CD14-positive monocyte (primary cell): ENCODE data around the gene PLD1. TPM values are rescaled to one million over a fixed set of nuclear protein-coding genes. Genes with fewer than 3 reads are reported as not detected.

Experiments used
- DNase-seq, 3 donors: peaks; one replicate each; pipeline ENCODE4 v3.0.0-alpha.2; 2011 to 2022
- H2AFZ ChIP-seq: 2 replicates; pipeline ENCODE4 v1.6.0; 2012; ENCODE audit warnings: mild to moderate bottlenecking, low read depth, low read length, inconsistent platforms; ENCODE audit not compliant: insufficient read depth, poor library complexity, severe bottlenecking
- H3K27ac ChIP-seq, 2 donors: 1 replicate in 1 of 2; 2 replicates in 1 of 2; pipeline ENCODE4 v1.5.1; 2012 to 2013; ENCODE audit warnings: low read length in 2 of 2, control low read depth in 1 of 2, inconsistent platforms in 1 of 2, low read depth in 1 of 2, mild to moderate bottlenecking in 1 of 2
- H3K27me3 ChIP-seq, 2 donors: one replicate each; pipeline versions ENCODE4 v1.6.0 to v1.6.1; 2011 to 2013; ENCODE audit warnings: low read length in 2 of 2; ENCODE audit not compliant: control insufficient read depth in 2 of 2, insufficient read depth in 2 of 2
- H3K36me3 ChIP-seq, 2 donors: replicated peaks in 1 of 2; 1 replicate in 1 of 2; 2 replicates in 1 of 2; pipeline versions ENCODE4 v1.5.1 to v1.6.1; 2012 to 2013; ENCODE audit warnings: low read length in 2 of 2, control low read depth in 1 of 2, inconsistent platforms in 1 of 2, mild to moderate bottlenecking in 1 of 2; ENCODE audit not compliant: insufficient read depth in 2 of 2, control insufficient read depth in 1 of 2
- H3K4me1 ChIP-seq, 2 donors: 1 replicate in 1 of 2; 2 replicates in 1 of 2; pipeline versions ENCODE4 v1.5.1 to v1.6.1; 2012 to 2013; ENCODE audit warnings: low read length in 2 of 2, control low read depth in 1 of 2, inconsistent platforms in 1 of 2, mild to moderate bottlenecking in 1 of 2, moderate library complexity in 1 of 2; ENCODE audit not compliant: insufficient read depth in 2 of 2, control insufficient read depth in 1 of 2
- H3K4me2 ChIP-seq: replicated peaks from 2 replicates; pipeline ENCODE3; 2012; ENCODE audit warnings: low read length, moderate library complexity, mild to moderate bottlenecking; ENCODE audit not compliant: poor library complexity, severe bottlenecking; ENCODE audit errors: extremely low read depth
- H3K4me3 ChIP-seq, 3 experiments: fragments of 200-600 bp in 1 of 3; sonication (generic) in 1 of 3; replicated peaks in 1 of 3; 1 replicate in 2 of 3; 2 replicates in 1 of 3; pipeline ENCODE4 v1.5.1; 2011 to 2013; ENCODE audit warnings: low read length in 3 of 3, mild to moderate bottlenecking in 3 of 3, control low read depth in 2 of 3, low read depth in 2 of 3, inconsistent platforms in 1 of 3, moderate library complexity in 1 of 3
- H3K79me2 ChIP-seq: 2 replicates; pipeline ENCODE4 v1.6.0; 2012; ENCODE audit warnings: mild to moderate bottlenecking, control low read depth, inconsistent platforms, low read length, moderate library complexity; ENCODE audit not compliant: insufficient read depth
- H3K9ac ChIP-seq: 2 replicates; pipeline ENCODE4 v1.6.0; 2017; ENCODE audit warnings: low read length, mild to moderate bottlenecking; ENCODE audit not compliant: insufficient read depth, poor library complexity, severe bottlenecking
- H3K9me3 ChIP-seq, 2 donors: replicated peaks in 1 of 2; 1 replicate in 1 of 2; 2 replicates in 1 of 2; pipeline versions ENCODE4 v1.5.1 to v1.6.1; 2012 to 2013; ENCODE audit warnings: low read length in 2 of 2, control low read depth in 1 of 2; ENCODE audit not compliant: control insufficient read depth in 1 of 2, insufficient read depth in 1 of 2
- H4K20me1 ChIP-seq: 2 replicates; pipeline ENCODE4 v1.6.0; 2012; ENCODE audit warnings: mild to moderate bottlenecking, low read length, control low read depth, moderate library complexity; ENCODE audit not compliant: insufficient read depth
- H3K27ac Mint-ChIP-seq, 7 donors: one replicate each; pipeline ENCODE4 v1.8.0; 2020; ENCODE audit warnings: mild to moderate bottlenecking in 7 of 7, mixed read lengths in 7 of 7, moderate library complexity in 6 of 7, inconsistent platforms in 2 of 7
- H3K27me3 Mint-ChIP-seq, 3 donors: one replicate each; pipeline ENCODE4 v1.8.0; 2021 to 2022; ENCODE audit warnings: low read depth in 3 of 3, mild to moderate bottlenecking in 3 of 3, mixed read lengths in 3 of 3, moderate library complexity in 3 of 3, inconsistent platforms in 1 of 3
- H3K36me3 Mint-ChIP-seq, 2 donors: one replicate each; pipeline ENCODE4 v1.8.0; 2020; ENCODE audit warnings: mixed read lengths in 2 of 2, inconsistent platforms in 1 of 2, mild to moderate bottlenecking in 1 of 2
- H3K4me1 Mint-ChIP-seq: one replicate; pipeline ENCODE4 v1.8.0; 2020; ENCODE audit warnings: mild to moderate bottlenecking, mixed read lengths
- H3K4me3 Mint-ChIP-seq, 2 donors: one replicate each; pipeline ENCODE4 v1.8.0; 2020; ENCODE audit warnings: mild to moderate bottlenecking in 2 of 2, mixed read lengths in 2 of 2, moderate library complexity in 1 of 2
- H3K9me3 Mint-ChIP-seq, 7 donors: one replicate each; pipeline ENCODE4 v1.8.0; 2020 to 2022; ENCODE audit warnings: mixed read lengths in 7 of 7, mild to moderate bottlenecking in 6 of 7, moderate library complexity in 6 of 7, inconsistent platforms in 2 of 7
- CTCF ChIP-seq: fragments of 200-600 bp; IDR thresholded peaks from one replicate; pipeline ENCODE4 v1.8.0; 2022; ENCODE audit warnings: antibody characterized with exemption, mild to moderate bottlenecking
- WGBS: methylation state at CpG from one replicate; pipeline ENCODE4 v1.1.5; 2013; ENCODE audit warnings: missing lambda C conversion rate; ENCODE audit not compliant: insufficient coverage; 5-methylcytosine and 5-hydroxymethylcytosine counted together
- intact Hi-C, 2 donors: fragments of 100-400 bp; cut with micrococcal nuclease; formaldehyde crosslinking; loops; one replicate each; pipeline versions ENCODE4 v1.15.0 to v1.15.1; 2023
- polyA plus RNA-seq, 3 donors: library from polyadenylated mRNA; depleted of rRNA in 1 of 3; unstranded in 2 of 3; stranded (reverse) in 1 of 3; fragments of 300-500 nt in 2 of 3; fragments of >200 nt in 1 of 3; fragmentation: Illumina TruSeq in 2 of 3; gene quantifications; 1 replicate in 2 of 3; 2 replicates in 1 of 3; pipeline ENCODE4 v1.2.3, GENCODE V29; 2012 to 2021

Gene PLD1
- polyA plus RNA-seq, 3 donors = 5.1 to 7.9 (median 5.8) TPM

GRCh38 chr3:171809611-171809860, 747 bp downstream of the PLD1 start:
- Histone ChIP-seq H3K9ac (peak overlapping the region; percentile 77), H3K4me2 (peak overlapping the region; percentile 66), H3K4me3 (peak overlapping the region; percentile 65 to 96 (median 84)), H2AFZ (peak overlapping the region; percentile 90), H3K36me3 (no peaks in the 10 kb centered on the region), H4K20me1 (no peaks in the 10 kb centered on the region), H3K4me1 (peaks cover 66 to 68% of the 10 kb centered on the region in 2 donors), H3K27ac (peak overlapping the region; percentile 95 to 96), H3K79me2 (peaks cover 64% of the 10 kb centered on the region), H3K27me3 (no peaks in the 10 kb centered on the region), H3K9me3 (no peaks in the 10 kb centered on the region)
- intact Hi-C loops = no loop called here
- H3K27me3 Mint-ChIP-seq = no peaks in the 10 kb centered on the region
- H3K27ac Mint-ChIP-seq = peak overlapping the region; percentile 88 to 97 (median 96)
- H3K4me1 Mint-ChIP-seq = peaks cover 70% of the 10 kb centered on the region
- no peaks in the 10 kb centered on the region for H3K36me3 Mint-ChIP-seq
- H3K4me3 Mint-ChIP-seq = peak overlapping the region; percentile 92 to 94
- no peaks in the 10 kb centered on the region for H3K9me3 Mint-ChIP-seq
- no peak for TF ChIP-seq CTCF
- WGBS = 0% methylated on average over 7 of the region's 11 CpGs
- peak in 2 of 3 donors; percentile 47 to 53 for DNase-seq

GRCh38 chr3:171807806-171808205, 2.5 kb downstream of the PLD1 start:
- 100% methylated on average over 1 of the region's 6 CpGs for WGBS
- no peaks in the 10 kb centered on the region for H3K27me3 Mint-ChIP-seq

More at GRCh38 chr3:171807806-171808205, 2.5 kb downstream of the PLD1 start:
- no peak for DNase-seq
- Histone ChIP-seq H3K4me1 (peaks cover 59 to 61% of the 10 kb centered on the region in 2 donors), H3K9me3 (no peaks in the 10 kb centered on the region), H3K36me3 (no peaks in the 10 kb centered on the region), H2AFZ (no peak overlapping the region), H3K4me3 (no peak overlapping the region), H3K4me2 (no peak overlapping the region), H3K79me2 (peaks cover 81% of the 10 kb centered on the region), H3K9ac (no peak overlapping the region), H4K20me1 (no peaks in the 10 kb centered on the region), H3K27ac (no peak overlapping the region), H3K27me3 (no peaks in the 10 kb centered on the region)
- no peak for TF ChIP-seq CTCF
- no peak overlapping the region for H3K27ac Mint-ChIP-seq
- no peaks in the 10 kb centered on the region for H3K36me3 Mint-ChIP-seq
- intact Hi-C loops = no loop called here
- no peak overlapping the region for H3K4me3 Mint-ChIP-seq
- H3K9me3 Mint-ChIP-seq = no peaks in the 10 kb centered on the region
- H3K4me1 Mint-ChIP-seq = peaks cover 68% of the 10 kb centered on the region
